Adrenal gland (tissue), 5 donors: ENCODE measurements around the gene PLXNA4.

Source experiments
- CTCF ChIP-seq, 6 experiments: fragments of 450-650 bp in 4 of 6; fragments of 200-600 bp in 2 of 6; sonication (generic) in 1 of 6; IDR thresholded peaks; 1 replicate in 5 of 6; 2 replicates in 1 of 6; pipeline versions ENCODE4 v1.5.1 to v1.8.0; 2016 to 2021; ENCODE audit warnings: antibody characterized with exemption in 6 of 6, mild to moderate bottlenecking in 2 of 6, moderate library complexity in 1 of 6
- POLR2A ChIP-seq, 2 donors: fragments of 450-650 bp; IDR thresholded peaks; one replicate each; pipeline ENCODE4 v1.6.1; 2017; ENCODE audit warnings: antibody characterized with exemption in 2 of 2, mild to moderate bottlenecking in 2 of 2, moderate library complexity in 1 of 2
- donor health status: DM: no; HTN: no; CAD: no.

- no peak for TF ChIP-seq CTCF (IDR thresholded peaks at IDR 0.05)
- no peak for TF ChIP-seq POLR2A (IDR thresholded peaks at IDR 0.05)
Measured at GRCh38 chr7:132109769-132110168, 466.5 kb downstream of the PLXNA4 start.
